Measurements from ENCODE around the gene LRRC31. TPM values are rescaled to one million over a fixed set of nuclear protein-coding genes. Genes with fewer than 3 reads are reported as not detected.

The LRRC31 gene
- total and polyA plus RNA-seq, 4 donors: 0.53 to 5.3 (median 1.7) TPM

DNA sequence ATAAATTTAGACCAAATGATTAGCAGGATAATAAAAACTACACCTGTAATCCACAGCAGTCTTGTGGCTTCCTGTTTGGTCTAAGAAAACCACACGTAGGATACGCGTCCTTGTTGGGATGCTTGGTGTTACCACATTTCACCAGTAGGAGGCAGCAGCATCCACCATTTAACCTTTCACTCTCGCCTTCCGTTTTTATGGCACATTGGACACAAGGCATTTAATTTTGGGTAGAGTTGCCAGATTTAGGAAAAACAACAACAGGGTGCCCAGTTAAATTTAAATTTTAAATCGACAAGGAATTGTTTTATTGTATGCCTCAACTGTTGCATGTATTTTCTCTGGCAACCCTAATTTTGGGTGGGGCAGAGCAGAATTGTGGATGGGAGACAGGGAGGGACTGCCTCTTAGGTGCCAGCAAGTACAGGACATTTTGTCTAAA, 6.3 kb downstream of the LRRC31 start:
- 2% methylated on average over 6 of the region's 6 CpGs for WGBS
- H3K27ac ChIP-seq (ENCODE audit: low read depth in 1 of 2, low read length in 2 of 2): no peak overlapping the region
- DNase-seq (ENCODE audit: low spot score): peak; percentile 85
- no peaks in the 10 kb centered on the region for H3K9me3 ChIP-seq (ENCODE audit: control insufficient read depth in 4 of 4, low read length in 3 of 4)
- TF ChIP-seq RXRA (IDR thresholded peaks at IDR 0.05): no peak
- TF ChIP-seq NR2F2 (IDR thresholded peaks at IDR 0.05): no peak
- no peak for TF ChIP-seq ZBTB33 (IDR thresholded peaks at IDR 0.05)
- no peak for TF ChIP-seq GABPA (IDR thresholded peaks at IDR 0.05 in 1 of 2, conservative IDR thresholded peaks at IDR 0.05 in 1 of 2)
- no peak for TF ChIP-seq SP1 (IDR thresholded peaks at IDR 0.05)
- TF ChIP-seq FOXA2 (IDR thresholded peaks at IDR 0.05): no peak
- TF ChIP-seq HNF4A (conservative IDR thresholded peaks at IDR 0.05): no peak
- TF ChIP-seq CTCF (IDR thresholded peaks at IDR 0.05; ENCODE audit: low read depth, low read length, missing input control): peak; percentile 94
- peak; percentile 11 for TF ChIP-seq ATF3 (IDR thresholded peaks at IDR 0.05)
- TF ChIP-seq RAD21 (IDR thresholded peaks at IDR 0.05): peak; percentile 98 to 99
- no peak for TF ChIP-seq FOXA1 (IDR thresholded peaks at IDR 0.05)
- no peak overlapping the region for H3K9ac ChIP-seq (ENCODE audit: low read depth in 1 of 2, low read length in 2 of 2)
- no peaks in the 10 kb centered on the region for H3K36me3 ChIP-seq (ENCODE audit: control insufficient read depth in 4 of 4, insufficient read depth in 3 of 4, low read depth in 1 of 4, low read length in 3 of 4)
- no peak overlapping the region for H3K4me3 ChIP-seq (ENCODE audit: low read depth in 1 of 3, low read length in 3 of 3)
- H3K4me1 ChIP-seq (ENCODE audit: control insufficient read depth in 4 of 4, insufficient read depth in 4 of 4, low read length in 3 of 4): peaks cover 0 to 3% (median 1%) of the 10 kb centered on the region in 4 donors
- no peaks in the 10 kb centered on the region for H3K27me3 ChIP-seq (ENCODE audit: control insufficient read depth in 4 of 4, insufficient read depth in 4 of 4, low read length in 3 of 4)

GRCh38 chr3:169861871-169862270, 7.9 kb downstream of the LRRC31 start:
- H3K9me3 ChIP-seq (ENCODE audit: control insufficient read depth in 4 of 4, low read length in 3 of 4): no peaks in the 10 kb centered on the region
- H3K36me3 ChIP-seq (ENCODE audit: control insufficient read depth in 4 of 4, insufficient read depth in 3 of 4, low read depth in 1 of 4, low read length in 3 of 4): no peaks in the 10 kb centered on the region
- TF ChIP-seq CTCF (IDR thresholded peaks at IDR 0.05; ENCODE audit: low read depth, low read length, missing input control) (no peak), EGR1 (IDR thresholded peaks at IDR 0.05; ENCODE audit: low read depth in 2 of 2) (no peak), ATF3 (IDR thresholded peaks at IDR 0.05) (no peak), ZBTB33 (IDR thresholded peaks at IDR 0.05) (no peak), NR2F2 (IDR thresholded peaks at IDR 0.05) (no peak), HNF4A (conservative IDR thresholded peaks at IDR 0.05) (no peak), MAX (IDR thresholded peaks at IDR 0.05) (no peak), RAD21 (IDR thresholded peaks at IDR 0.05) (no peak)
- WGBS: 92% methylated on average over 5 of the region's 5 CpGs
- no peak overlapping the region for H3K9ac ChIP-seq (ENCODE audit: low read depth in 1 of 2, low read length in 2 of 2)
- peaks cover 0 to 3% (median 1%) of the 10 kb centered on the region in 4 donors for H3K4me1 ChIP-seq (ENCODE audit: control insufficient read depth in 4 of 4, insufficient read depth in 4 of 4, low read length in 3 of 4)
- no peak overlapping the region for H3K27ac ChIP-seq (ENCODE audit: low read depth in 1 of 2, low read length in 2 of 2)
- no peak for DNase-seq (ENCODE audit: low spot score)
- H3K4me3 ChIP-seq (ENCODE audit: low read depth in 1 of 3, low read length in 3 of 3): no peak overlapping the region
- no peaks in the 10 kb centered on the region for H3K27me3 ChIP-seq (ENCODE audit: control insufficient read depth in 4 of 4, insufficient read depth in 4 of 4, low read length in 3 of 4)
